MM.1S (cell line): Measurements from ENCODE around the gene GDNF.
A peak's percentile ranks its signal among the peaks of the same experiment; 100 is the strongest.

ENCODE experiments used
- DNase-seq: peaks from one replicate; pipeline ENCODE4 v3.0.0-alpha.2; 2015
- H2AFZ ChIP-seq: fragments of 300-600 bp; sonication (generic); 2 replicates; pipeline ENCODE4 v1.6.0; 2016; ENCODE audit warnings: antibody characterized with exemption, low read length
- H3F3A ChIP-seq: fragments of 300-600 bp; sonication (generic); 2 replicates; pipeline ENCODE4 v1.6.1; 2016; ENCODE audit warnings: mild to moderate bottlenecking, antibody characterized with exemption, low read length, moderate library complexity, mixed read lengths; ENCODE audit not compliant: insufficient read depth
- H3K27ac ChIP-seq: fragments of 300-600 bp; sonication (generic); 2 replicates; pipeline ENCODE4 v1.5.1; 2016; ENCODE audit warnings: mild to moderate bottlenecking, low read length
- H3K27me3 ChIP-seq: fragments of 300-600 bp; sonication (generic); replicated peaks from 2 replicates; pipeline ENCODE4 v1.6.0; 2016; ENCODE audit warnings: low read length; ENCODE audit not compliant: insufficient read depth
- H3K36me3 ChIP-seq: fragments of 300-600 bp; sonication (generic); replicated peaks from 2 replicates; pipeline ENCODE4 v1.6.1; 2016; ENCODE audit warnings: mild to moderate bottlenecking, low read length, mixed read lengths; ENCODE audit not compliant: insufficient read depth
- H3K4me1 ChIP-seq: fragments of 300-600 bp; sonication (generic); 2 replicates; pipeline ENCODE4 v1.6.1; 2016; ENCODE audit warnings: low read length, mixed read lengths
- H3K4me2 ChIP-seq: fragments of 300-600 bp; sonication (generic); 2 replicates; pipeline ENCODE4 v1.6.0; 2016; ENCODE audit warnings: low read depth, low read length
- H3K4me3 ChIP-seq: fragments of 300-600 bp; sonication (generic); 2 replicates; pipeline ENCODE4 v1.5.1; 2016; ENCODE audit warnings: low read length, mixed read lengths
- H3K79me2 ChIP-seq: fragments of 300-600 bp; sonication (generic); 2 replicates; pipeline ENCODE4 v1.6.1; 2016; ENCODE audit warnings: mixed run types, low read length, mixed read lengths
- H3K9ac ChIP-seq: fragments of 300-600 bp; sonication (generic); 2 replicates; pipeline ENCODE4 v1.6.1; 2016; ENCODE audit warnings: low read length, mixed read lengths
- H3K9me2 ChIP-seq: fragments of 300-600 bp; sonication (generic); replicated peaks from 2 replicates; pipeline ENCODE4 v1.6.1; 2016; ENCODE audit warnings: mild to moderate bottlenecking, low read length, mixed read lengths; ENCODE audit not compliant: insufficient read depth
- H3K9me3 ChIP-seq: fragments of 300-600 bp; sonication (generic); replicated peaks from 2 replicates; pipeline ENCODE4 v1.6.1; 2016; ENCODE audit warnings: mild to moderate bottlenecking, low read length, mixed read lengths; ENCODE audit not compliant: insufficient read depth
- H4K20me1 ChIP-seq: fragments of 300-600 bp; sonication (generic); 2 replicates; pipeline ENCODE4 v1.6.1; 2016; ENCODE audit warnings: mild to moderate bottlenecking, low read length, moderate library complexity, mixed read lengths; ENCODE audit not compliant: insufficient read depth
- CTCF ChIP-seq: fragments of 300-600 bp; sonication (generic); IDR thresholded peaks from 2 replicates; pipeline ENCODE4 v1.5.1; 2016; ENCODE audit warnings: antibody characterized with exemption, low read length, mixed read lengths
- EZH2 ChIP-seq: fragments of 300-600 bp; sonication (generic); optimal IDR thresholded peaks from 2 replicates; pipeline ENCODE3; 2017; ENCODE audit warnings: low read depth, mild to moderate bottlenecking, antibody characterized with exemption, low read length, mixed read lengths
- EZH2phosphoT487 ChIP-seq: fragments of 300-600 bp; sonication (generic); IDR thresholded peaks from 2 replicates; pipeline ENCODE4 v1.6.1; 2018; ENCODE audit warnings: antibody characterized with exemption, low read length

The GDNF gene

GRCh38 chr5:37836235-37836591, 3.6 kb downstream of the GDNF start:
- no peak for DNase-seq
- Histone ChIP-seq H3K27me3 (no peaks in the 10 kb centered on the region), H3K79me2 (peaks cover 64% of the 10 kb centered on the region), H3K9ac (no peak overlapping the region), H3K36me3 (no peaks in the 10 kb centered on the region), H3K27ac (no peak overlapping the region), H3K4me1 (peaks cover 40% of the 10 kb centered on the region), H3F3A (peaks cover 24% of the 10 kb centered on the region), H3K9me3 (no peaks in the 10 kb centered on the region), H3K4me3 (no peak overlapping the region), H2AFZ (no peak overlapping the region), H3K9me2 (no peaks in the 10 kb centered on the region), H4K20me1 (no peaks in the 10 kb centered on the region), H3K4me2 (no peak overlapping the region)
- no peak for TF ChIP-seq EZH2
- TF ChIP-seq EZH2phosphoT487, result no peak
- TF ChIP-seq CTCF, result no peak

- Histone ChIP-seq H3K9ac (no peak overlapping the region), H3K4me2 (peak overlapping the region; percentile 60; the same call in 1 of the 2 replicates), H3K9me2 (no peaks in the 10 kb centered on the region), H3F3A (peaks cover 20% of the 10 kb centered on the region), H3K79me2 (peaks cover 63% of the 10 kb centered on the region), H3K4me3 (0 out of 2 replicates have a peak overlapping the region, but pooled peaks have one; percentile 24), H3K36me3 (no peaks in the 10 kb centered on the region), H4K20me1 (no peaks in the 10 kb centered on the region), H2AFZ (no peak overlapping the region), H3K4me1 (peaks cover 35% of the 10 kb centered on the region), H3K27ac (peak overlapping the region; percentile 79; the same call in 1 of the 2 replicates), H3K27me3 (no peaks in the 10 kb centered on the region), H3K9me3 (no peaks in the 10 kb centered on the region)
- no peak for DNase-seq
- TF ChIP-seq CTCF, result no peak
- TF ChIP-seq EZH2phosphoT487, result no peak
- TF ChIP-seq EZH2, result no peak
Observed at GRCh38 chr5:37835380-37835973, 4.4 kb downstream of the GDNF start.

GRCh38 chr5:37834542-37835379, 5.1 kb downstream of the GDNF start:
- H3K4me2 ChIP-seq, result peak overlapping the region; percentile 60
- TF ChIP-seq CTCF, result no peak
- no peak for TF ChIP-seq EZH2phosphoT487
- no peak for TF ChIP-seq EZH2
- no peaks in the 10 kb centered on the region for H3K36me3 ChIP-seq
- H3K9me3 ChIP-seq, result no peaks in the 10 kb centered on the region
- peak overlapping the region; percentile 31; the same call in 1 of the 2 replicates for H2AFZ ChIP-seq
- DNase-seq, result peak; percentile 31
- peaks cover 17% of the 10 kb centered on the region for H3F3A ChIP-seq
- no peaks in the 10 kb centered on the region for H3K9me2 ChIP-seq
- no peaks in the 10 kb centered on the region for H4K20me1 ChIP-seq
- H3K4me1 ChIP-seq, result peaks cover 34% of the 10 kb centered on the region
- H3K4me3 ChIP-seq, result peak overlapping the region; percentile 24
- peak overlapping the region; percentile 49; the same call in 1 of the 2 replicates for H3K9ac ChIP-seq
- peak overlapping the region; percentile 79 for H3K27ac ChIP-seq
- peaks cover 64% of the 10 kb centered on the region for H3K79me2 ChIP-seq
- H3K27me3 ChIP-seq, result no peaks in the 10 kb centered on the region
